ENCODE measurements around the gene DYNC2I2.

GRCh38 chr9:128642675-128643245 is 13.9 kb downstream of the DYNC2I2 start:
- no peak for TF ChIP-seq CTCF (IDR thresholded peaks at IDR 0.05)
- no peak for TF ChIP-seq POLR2A (IDR thresholded peaks at IDR 0.05)

All from testis (tissue), 2 donors.